Measurements from ENCODE around the gene MYO1E.
A peak's percentile ranks its signal among the peaks of the same experiment; 100 is the strongest.
"Not testable (repeated sequence)": the region's sequence is repeated elsewhere in the genome, so short reads cannot be mapped to it uniquely, and the experiment has no call there.

Gene MYO1E

GRCh38 chr15:59291213-59291549, 81.5 kb downstream of the MYO1E start:
- no peak for DNase-seq (ENCODE audit: low spot score)

DNA sequence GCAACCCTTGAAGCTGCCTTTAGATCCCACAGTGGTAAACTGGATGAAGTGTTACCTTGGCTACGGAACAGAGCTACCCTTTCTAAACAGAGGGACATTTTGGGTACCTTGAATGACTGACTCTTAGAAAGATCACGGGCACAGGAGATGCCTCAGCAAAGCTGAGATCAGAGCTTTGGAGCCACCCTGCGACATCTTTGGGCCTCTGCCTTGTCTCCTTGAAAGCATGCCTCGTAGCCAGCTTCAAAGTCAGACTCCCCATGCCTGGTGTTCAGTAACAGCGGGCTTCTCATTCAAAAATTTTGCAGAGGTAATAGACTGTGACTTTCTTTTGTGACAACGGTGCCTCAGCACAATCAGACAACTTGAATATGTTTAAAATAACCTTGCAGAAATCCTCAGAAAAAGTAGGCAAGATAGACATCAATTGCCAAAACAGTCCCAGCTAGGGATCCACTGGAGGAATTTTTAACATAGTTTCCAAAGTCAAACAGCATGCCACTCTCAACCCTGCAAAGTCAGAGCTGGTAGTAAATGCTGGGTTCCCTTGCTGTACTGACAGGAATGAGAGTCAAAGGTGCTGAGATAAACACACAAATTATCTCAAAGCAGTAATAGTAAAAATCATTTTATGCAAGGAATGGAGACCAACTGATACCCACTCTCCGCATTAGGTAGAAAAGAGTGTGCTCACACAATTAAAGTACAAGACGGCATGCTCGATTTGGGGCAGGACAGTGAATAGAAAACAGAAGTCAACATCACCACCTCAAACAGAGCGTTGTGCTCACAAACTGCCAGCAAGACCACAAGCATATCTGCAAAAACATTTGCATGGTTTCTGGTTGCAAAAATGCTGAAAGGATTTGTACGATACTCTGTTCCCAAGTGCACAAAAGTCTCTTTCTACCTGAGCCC, 82.1 kb downstream of the MYO1E start:
- DNase-seq (ENCODE audit: low spot score), result no peak

GRCh38 chr15:59289574-59289973, 83.1 kb downstream of the MYO1E start:
- DNase-seq (ENCODE audit: low spot score), result no peak

- no peak for DNase-seq (ENCODE audit: low spot score)
Observed at GRCh38 chr15:59283717-59284391, 88.8 kb downstream of the MYO1E start.

DNA sequence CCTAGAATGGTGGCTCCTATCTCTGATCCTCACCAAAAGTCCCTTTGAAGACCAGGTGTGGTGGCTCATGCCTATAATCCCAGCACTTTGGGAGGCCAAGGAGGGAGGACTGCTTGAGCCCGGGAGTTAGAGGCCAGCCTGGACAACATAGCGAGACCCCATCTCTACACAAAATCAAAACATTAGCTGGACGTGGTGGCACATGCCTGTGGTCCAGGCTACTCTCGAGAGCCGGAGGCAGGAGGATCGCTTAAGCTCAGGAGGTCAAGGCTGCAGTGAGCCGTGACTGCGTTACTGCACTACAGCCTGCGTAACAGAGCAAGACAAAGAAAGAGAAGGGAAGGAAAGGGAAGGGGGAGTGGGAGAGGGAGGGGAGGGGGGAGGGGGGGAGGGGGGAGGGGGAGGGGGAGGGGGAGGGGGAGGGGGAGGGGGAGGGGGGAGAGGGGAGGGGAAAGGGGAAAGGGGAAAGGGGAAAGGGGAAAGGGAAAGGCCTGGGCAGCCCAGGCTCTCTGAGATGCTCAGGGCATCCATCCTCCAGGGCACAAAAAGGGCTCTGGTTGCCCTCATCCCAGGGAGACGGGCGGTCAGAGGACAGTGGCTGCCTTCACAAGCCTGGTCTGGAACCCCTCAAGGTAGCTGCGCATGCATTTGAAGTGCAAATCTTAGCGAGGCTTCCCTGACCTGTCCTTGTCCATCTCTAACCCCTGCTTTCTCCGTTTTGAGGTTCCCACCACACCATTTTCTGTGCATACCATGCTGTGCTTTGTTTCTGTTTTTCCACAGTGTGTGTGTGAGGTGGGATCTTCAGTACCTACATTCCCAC, 89.9 kb downstream of the MYO1E start:
- DNase-seq (ENCODE audit: low spot score), result no peak

GRCh38 chr15:59281699-59282098, 91.0 kb downstream of the MYO1E start:
- no peak for DNase-seq (ENCODE audit: low spot score)

- no peak for DNase-seq (ENCODE audit: low spot score)
Observed at GRCh38 chr15:59280855-59281254, 91.8 kb downstream of the MYO1E start.

DNA sequence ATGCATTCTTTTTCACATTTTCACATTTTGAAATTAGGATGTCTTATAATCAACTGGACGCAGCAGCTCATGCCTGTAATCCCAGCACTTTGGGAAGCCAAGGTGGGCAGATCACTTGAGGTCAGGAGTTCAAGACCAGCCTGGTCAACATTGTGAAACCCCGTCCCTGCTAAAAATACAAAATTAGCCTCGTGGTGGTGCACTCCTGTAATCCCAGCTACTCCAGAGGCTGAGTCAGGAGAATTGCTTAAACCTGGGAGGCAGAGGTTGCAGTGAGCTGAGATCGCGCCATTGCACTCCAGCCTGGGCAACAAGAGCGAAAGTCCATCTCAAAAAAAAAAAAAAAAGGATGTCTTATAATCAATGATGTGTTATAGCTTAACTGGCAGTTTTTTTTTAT, 92.4 kb downstream of the MYO1E start:
- DNase-seq (ENCODE audit: low spot score), result not testable (repeated sequence)

- DNase-seq (ENCODE audit: low spot score), result no peak
Observed at GRCh38 chr15:59279023-59279422, 93.6 kb downstream of the MYO1E start.

DNA sequence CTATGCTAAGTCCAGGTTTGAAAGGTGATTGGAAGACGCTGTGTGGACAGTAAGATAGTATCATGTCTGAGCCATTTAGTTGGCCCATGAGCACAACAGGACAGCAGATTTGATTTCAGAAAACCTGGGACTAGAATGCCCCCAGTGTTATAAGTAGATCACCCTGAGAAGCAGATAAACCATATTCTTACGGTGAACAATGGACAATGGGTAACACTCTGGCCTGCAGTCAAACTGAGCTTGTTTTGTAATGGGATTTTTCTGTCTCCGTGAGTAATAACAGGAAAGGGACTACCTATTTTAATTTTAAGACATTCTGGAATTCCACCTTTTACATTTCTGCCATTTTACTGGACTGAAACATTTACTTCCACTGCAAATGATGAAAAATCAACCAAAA, 94.6 kb downstream of the MYO1E start:
- DNase-seq (ENCODE audit: low spot score), result no peak

- DNase-seq (ENCODE audit: low spot score), result no peak
Observed at GRCh38 chr15:59276225-59277178, 96.2 kb downstream of the MYO1E start.

DNA sequence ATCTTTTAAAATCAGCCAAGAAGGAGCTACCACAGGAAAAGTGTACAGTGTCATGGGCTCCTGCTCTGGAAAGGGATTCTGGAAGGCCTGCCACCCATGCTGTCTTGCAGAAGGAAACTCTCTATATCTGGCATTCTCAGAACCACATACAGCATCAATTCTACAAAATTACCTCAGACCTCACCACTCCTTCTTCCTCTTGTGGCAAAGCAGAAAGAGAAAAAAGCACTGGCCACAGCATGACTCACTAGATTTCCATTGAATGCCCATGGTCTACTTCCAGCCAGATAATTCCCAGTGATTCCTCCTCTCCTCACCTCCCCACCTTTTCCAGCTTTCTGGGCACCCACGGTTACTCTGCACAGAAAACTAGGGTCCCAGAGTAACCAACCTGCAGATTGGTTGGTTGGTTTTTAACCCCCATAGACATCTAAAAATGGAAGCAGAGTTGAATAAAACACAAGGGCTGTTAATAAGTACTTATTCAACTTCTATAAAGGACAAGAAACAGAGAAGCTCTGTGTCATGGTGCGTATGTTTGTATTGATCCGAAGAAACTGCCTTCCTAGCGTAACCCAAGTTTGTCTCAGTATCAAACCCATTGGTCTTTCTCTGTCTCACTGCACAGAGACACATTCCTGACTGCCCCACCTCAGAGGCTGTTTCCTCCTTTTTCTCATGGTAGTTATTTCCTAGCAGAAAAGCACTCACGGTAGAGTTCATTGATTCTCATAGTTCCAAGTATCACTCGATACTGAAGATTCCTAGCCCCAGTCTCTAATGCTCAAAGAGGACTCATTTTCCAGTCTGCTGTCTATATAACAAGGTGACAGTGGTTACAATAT, 98.3 kb downstream of the MYO1E start:
- peak; percentile 19 for DNase-seq (ENCODE audit: low spot score)

DNA sequence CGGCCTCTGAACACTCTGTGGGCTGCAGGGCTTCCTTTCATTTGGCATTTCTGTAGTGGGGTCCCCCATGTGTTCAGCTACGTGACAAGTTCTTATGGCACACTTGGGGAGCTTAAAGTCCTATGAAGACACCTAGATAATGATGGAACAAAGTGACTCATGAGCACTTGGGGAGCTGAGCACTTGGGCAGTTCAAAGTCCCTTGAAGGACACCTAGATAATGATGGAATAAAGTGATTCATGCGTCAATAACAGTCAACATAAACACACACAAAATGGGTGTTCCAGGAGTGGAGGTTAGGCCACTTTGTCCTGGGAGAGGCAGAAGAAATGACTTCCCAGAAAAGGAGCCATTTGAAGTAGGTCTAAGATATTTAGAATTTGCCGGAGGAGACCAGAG, 99.4 kb downstream of the MYO1E start:
- DNase-seq (ENCODE audit: low spot score), result no peak

- no peak for DNase-seq (ENCODE audit: low spot score)
Observed at GRCh38 chr15:59271595-59272201, 101.0 kb downstream of the MYO1E start.

DNA sequence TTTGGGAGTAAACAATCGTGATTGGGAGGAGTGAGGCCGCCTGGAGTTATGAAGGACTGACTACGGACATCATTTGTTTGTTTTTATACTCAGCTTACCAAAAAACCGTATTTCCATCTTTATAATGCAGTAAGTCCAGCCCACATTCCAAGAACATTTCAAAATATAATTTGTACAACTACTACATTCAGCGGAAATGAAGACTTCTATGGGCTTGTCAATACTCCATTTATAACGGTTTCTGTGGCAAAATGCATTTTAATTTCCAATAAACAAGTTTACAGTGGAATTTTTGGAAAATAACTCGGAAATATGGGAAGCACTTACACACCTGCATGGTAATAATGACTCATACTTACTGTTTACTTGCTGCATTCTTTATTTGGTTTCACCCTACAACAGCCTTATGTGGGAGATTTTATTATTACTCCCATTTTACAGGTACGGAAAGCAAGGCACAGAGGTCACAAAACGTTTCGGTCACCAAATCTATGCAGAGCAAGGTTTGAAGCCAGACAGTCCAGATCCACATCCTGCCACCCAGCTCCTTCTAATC, 103.7 kb downstream of the MYO1E start:
- DNase-seq (ENCODE audit: low spot score), result no peak

- DNase-seq (ENCODE audit: low spot score), result peak; percentile 31
Observed at GRCh38 chr15:59268168-59268851, 104.4 kb downstream of the MYO1E start.

- no peak for DNase-seq (ENCODE audit: low spot score)
Observed at GRCh38 chr15:59266028-59266427, 106.6 kb downstream of the MYO1E start.

DNA sequence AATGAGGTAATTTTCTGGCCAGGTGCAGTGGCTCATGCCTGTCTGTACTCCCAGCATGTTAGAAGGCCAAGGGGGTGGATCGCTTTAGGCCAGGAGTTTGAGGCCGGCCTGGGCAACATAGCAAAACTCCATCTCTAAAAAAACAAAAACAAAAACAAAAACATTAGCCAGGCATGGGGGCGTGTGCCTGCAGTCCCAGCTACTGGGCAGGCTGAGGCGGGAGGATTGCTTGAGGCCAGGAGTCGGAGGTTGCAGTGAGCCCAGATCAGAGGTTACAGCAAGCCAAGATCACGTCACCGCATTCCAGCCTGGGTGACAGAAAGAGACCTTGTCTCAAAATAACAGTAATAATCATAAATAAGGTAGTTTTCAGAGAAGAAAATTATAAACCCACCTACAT, 110.4 kb downstream of the MYO1E start:
- no peak for DNase-seq (ENCODE audit: low spot score)

DNA sequence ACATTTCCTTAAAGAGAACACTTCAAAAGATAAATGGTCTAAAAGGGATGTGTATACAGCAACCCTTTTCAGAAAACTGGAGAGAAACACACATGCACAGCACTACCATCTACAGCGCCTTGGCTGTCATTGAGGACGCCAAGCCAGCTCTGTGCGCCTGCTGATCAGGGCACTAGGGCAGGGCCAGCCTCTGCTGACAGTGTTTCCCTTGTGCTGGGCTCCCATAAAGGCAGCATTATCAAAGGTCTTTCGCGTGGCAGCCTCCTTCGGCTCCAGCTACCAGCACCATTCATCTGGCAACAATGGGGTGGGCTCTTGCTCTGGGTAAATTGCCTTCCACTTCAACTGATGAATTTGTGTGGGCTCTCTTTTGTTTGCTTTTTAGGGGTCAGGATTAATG, 112.6 kb downstream of the MYO1E start:
- DNase-seq (ENCODE audit: low spot score), result no peak

Data from activated CD4-positive, alpha-beta T cell treated with anti-CD3 and anti-CD28 coated beads, Interleukin-2, Interleukin-4, amounts not matched to agents 100 ng/mL and 50 ng/mL, durations not matched to agents 16 hours and 8 hours (primary cell).